GM12891 (cell line): ENCODE measurements around the gene RETN.

ENCODE experiments used
- POLR2A ChIP-seq: IDR thresholded peaks from 2 replicates; pipeline ENCODE4 v1.6.1; 2011; ENCODE audit warnings: low read depth, low read length, control low read depth
- POLR2AphosphoS5 ChIP-seq: IDR thresholded peaks from 2 replicates; pipeline ENCODE4 v1.6.1; 2011; ENCODE audit warnings: low read depth, low read length, control low read depth

DNA sequence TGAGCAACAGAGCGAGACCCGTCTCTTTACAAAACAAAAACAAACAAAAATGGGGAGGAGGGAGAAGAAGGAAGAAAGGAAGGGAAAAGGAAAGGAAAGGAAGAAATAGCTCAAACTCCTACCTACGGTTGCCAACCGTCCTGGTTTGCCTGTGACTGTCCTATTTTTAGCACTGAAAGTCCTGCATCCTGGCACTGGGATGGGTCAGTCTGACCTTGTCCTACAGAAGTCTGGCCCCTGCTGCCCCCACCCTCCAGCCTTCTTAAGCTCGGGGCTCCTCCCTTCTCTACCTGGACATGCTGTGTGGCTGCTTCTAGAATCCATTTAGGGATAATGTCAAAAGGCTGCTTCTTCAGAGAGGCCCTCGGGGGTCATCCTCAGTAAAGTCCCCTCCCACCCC, 33.2 kb upstream of the RETN start:
- TF ChIP-seq POLR2AphosphoS5 (no peak), POLR2A (no peak)
